Measurements from ENCODE around the gene DNAH14. TPM values are rescaled to one million over a fixed set of nuclear protein-coding genes. Genes with fewer than 3 reads are reported as not detected.

The DNAH14 gene
- total and polyA plus RNA-seq, 2 of the 4 experiments (the other 2 are of a cell fraction) = 2.7 to 3.6 TPM

DNA sequence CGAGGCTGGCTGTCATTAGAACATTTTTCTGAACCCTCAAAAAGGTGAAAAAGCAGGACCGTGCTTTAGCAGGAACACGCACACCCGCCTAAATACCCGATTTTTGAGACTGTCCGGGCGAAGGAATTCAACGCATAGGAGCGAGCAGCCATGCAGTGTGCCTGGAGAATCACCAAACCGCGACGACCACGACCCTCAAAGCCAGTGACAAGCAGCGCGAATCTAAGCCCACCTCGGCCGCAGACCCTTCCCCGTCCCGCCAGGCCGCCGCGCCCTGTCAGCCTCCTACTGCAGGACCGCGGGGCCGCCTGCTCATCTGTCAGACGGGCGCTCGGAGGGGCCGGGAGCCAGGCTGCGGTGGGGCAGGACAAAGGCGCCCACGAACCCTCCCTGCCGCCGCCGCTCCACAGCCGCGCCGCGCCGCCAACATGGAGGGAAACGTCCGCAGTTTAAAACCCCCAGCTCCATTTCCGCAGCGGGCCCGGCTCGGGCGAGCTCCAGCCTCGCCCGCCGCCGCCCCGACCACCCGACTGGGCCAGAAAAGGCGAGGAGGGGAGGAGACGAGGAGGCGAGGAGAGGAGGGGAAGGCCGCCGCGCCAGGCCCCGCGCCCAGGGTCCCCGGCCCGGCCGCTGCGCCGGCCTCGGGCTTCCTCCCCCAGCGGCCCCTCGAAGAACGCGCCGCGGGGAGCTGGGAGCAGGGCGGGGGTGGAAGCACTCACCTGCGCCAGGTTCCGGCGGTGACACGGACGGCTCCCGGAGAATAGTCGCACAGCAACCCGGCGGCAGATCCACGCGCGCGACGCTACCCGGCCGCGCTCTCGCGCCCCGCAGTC lies 498.0 kb downstream of the DNAH14 start, which contains the start of gene LBR:
Gene LBR (minus strand): TSS at position 804 of the 833 bp plus-strand sequence. CDS start 3,963 bp downstream, outside the sequence.
- Histone ChIP-seq H3K79me1 (ENCODE audit: low read depth in 1 of 2, low read length in 2 of 2) (peaks cover 14 to 44% of the 10 kb centered on the region in 2 experiments), H4K91ac (ENCODE audit: insufficient read depth, low read depth, low read length) (peak within 1 kb of the TSS; percentile 61), H3K4me2 (ENCODE audit: low read depth, low read length) (peak within 1 kb of the TSS; percentile 98), H2BK120ac (ENCODE audit: low read depth, low read length) (peak within 1 kb of the TSS; percentile 56), H2BK20ac (ENCODE audit: low read depth, low read length) (peak within 1 kb of the TSS; percentile 23; the same call in 1 of the 2 replicates), H3K27me3 (ENCODE audit: control insufficient read depth, insufficient read depth, low read length) (no peaks in the 10 kb centered on the region), H3K36me3 (ENCODE audit: control insufficient read depth, insufficient read depth, low read length) (no peaks in the 10 kb centered on the region), H3K4me3 (ENCODE audit: insufficient read depth, low read depth, low read length) (peak within 1 kb of the TSS; percentile 93), H2BK5ac (ENCODE audit: low read depth, low read length, poor library complexity, severe bottlenecking) (peak within 1 kb of the TSS; percentile 71), H2AK9ac (replicated peaks; ENCODE audit: low read depth, low read length, poor library complexity) (peak within 1 kb of the TSS; percentile 88), H3K9me3 (ENCODE audit: control insufficient read depth, insufficient read depth, low read length) (no peaks in the 10 kb centered on the region), H2BK15ac (ENCODE audit: low read depth, low read length) (peak within 1 kb of the TSS; percentile 24; the same call in 1 of the 3 replicates), H3K9ac (ENCODE audit: low read depth, low read length) (peak within 1 kb of the TSS; percentile 75), H3K56ac (ENCODE audit: extremely low read depth, insufficient read depth, low read length) (peak within 1 kb of the TSS; percentile 69), H2AFZ (replicated peaks; ENCODE audit: low read length, poor library complexity) (peak within 1 kb of the TSS; percentile 95), H3K9me1 (ENCODE audit: insufficient read depth, low read length) (peaks cover 12% of the 10 kb centered on the region), H4K8ac (ENCODE audit: low read depth in 2 of 2, low read length in 2 of 2) (peak within 1 kb of the TSS; percentile 77 to 81), H4K20me1 (ENCODE audit: insufficient read depth, low read length) (peaks cover 31% of the 10 kb centered on the region; the same call in 1 of the 2 replicates), H3K18ac (ENCODE audit: low read depth, low read length) (peak within 1 kb of the TSS; percentile 89), H3K23ac (ENCODE audit: low read depth, low read length) (peak within 1 kb of the TSS; percentile 86), H3K27ac (ENCODE audit: insufficient read depth, low read length) (peak within 1 kb of the TSS; percentile 86), H3K4ac (ENCODE audit: low read depth, low read length) (peak within 1 kb of the TSS; percentile 74), H2AK5ac (ENCODE audit: low read depth, low read length) (peak within 1 kb of the TSS; percentile 86), H3K4me1 (ENCODE audit: control insufficient read depth, insufficient read depth, low read length) (peaks cover 16% of the 10 kb centered on the region), H3K14ac (replicated peaks; ENCODE audit: low read depth, low read length) (peak within 1 kb of the TSS; percentile 79), H4K5ac (ENCODE audit: low read depth, low read length) (peak within 1 kb of the TSS; percentile 90)
- DNase-seq (peak; percentile 16), ATAC-seq (ENCODE audit: low read depth) (peak; percentile 39)
- POLR2A ChIA-PET (ENCODE audit: unreplicated experiment) = no interaction called here
- intact Hi-C loops (cut with micrococcal nuclease) = no loop called here
- TF ChIP-seq MXI1 (IDR thresholded peaks at IDR 0.05; ENCODE audit: borderline replicate concordance, low read depth, low read length) = peak; percentile 24; the same call in 1 of the 2 replicates
- no peak for TF ChIP-seq RAD21 (IDR thresholded peaks at IDR 0.05; ENCODE audit: low read length)
- TF ChIP-seq CTCF (conservative IDR thresholded peaks at IDR 0.05; ENCODE audit: low read depth, low read length) = no peak
- no peak for TF ChIP-seq FOS (IDR thresholded peaks at IDR 0.05; ENCODE audit: low read depth, low read length)
- CTCF ChIA-PET = no interaction called here
- dilution Hi-C loops (cut with HindIII; ENCODE audit: low sequenced_read_pairs, unreplicated experiment) = no loop called here
- WGBS, 2 experiments (ENCODE audit: extremely low coverage in 2 of 2, insufficient read length in 1 of 2) = 0% methylated on average over 32 of the region's 94 CpGs; no CpG with 5 or more reads in 1 of the 2 experiments
- no TSS peak for BruUV-seq (replicated peaks)
- in situ Hi-C loops (cut with MboI; ENCODE audit: low sequenced_read_pairs) = no loop called here

Data from IMR-90 (cell line).